ENCODE results near the gene RNASE8. TPM values are rescaled to one million over a fixed set of nuclear protein-coding genes. Genes with fewer than 3 reads are reported as not detected.

Gene RNASE8
- total and polyA plus RNA-seq, 2 of the 8 experiments (the other 6 are each of a cell fraction or from before 2014, with no cell fraction given) = not detected

- peak overlapping the region; percentile 83 to 90 for H3K4me2 ChIP-seq (ENCODE audit: insufficient read depth in 1 of 2, low read depth in 2 of 2, low read length in 2 of 2)
- DNase-seq (ENCODE audit: low read depth in 1 of 2, low spot score in 2 of 2) (no peak), FAIRE-seq (no peak)
- no peak for TF ChIP-seq CREB1 (IDR thresholded peaks at IDR 0.05)
- TF ChIP-seq NANOG (IDR thresholded peaks at IDR 0.05; ENCODE audit: insufficient read depth, low read depth, low read length, poor library complexity, severe bottlenecking) = peak; percentile 24
- TF ChIP-seq HDAC2 (IDR thresholded peaks at IDR 0.05; ENCODE audit: borderline replicate concordance in 1 of 2, low read depth in 2 of 2, low read length in 2 of 2) = no peak
- no peak for TF ChIP-seq SP4 (IDR thresholded peaks at IDR 0.05; ENCODE audit: low read length)
- TF ChIP-seq ATF3 (IDR thresholded peaks at IDR 0.05; ENCODE audit: insufficient read depth, low read depth, low read length) = 0 out of 2 replicates have a peak, but pooled peaks have one; percentile 64
- TF ChIP-seq SIX5 (IDR thresholded peaks at IDR 0.05; ENCODE audit: low read depth, low read length) = peak; percentile 66
- 0 out of 4 replicates have a peak, but pooled peaks of 1 of the 2 experiments have one; percentile 50 for TF ChIP-seq SIN3A (conservative IDR thresholded peaks at IDR 0.05 in 1 of 2, IDR thresholded peaks at IDR 0.05 in 1 of 2; ENCODE audit: low read depth in 1 of 2, low read length in 2 of 2)
- TF ChIP-seq USF2 (IDR thresholded peaks at IDR 0.05; ENCODE audit: low read length) = peak; percentile 30; the same call in 1 of the 2 replicates
- H2BK120ac ChIP-seq (replicated peaks; ENCODE audit: low read depth, low read length) = peak overlapping the region; percentile 12
- no peaks in the 10 kb centered on the region for H3K27me3 ChIP-seq (replicated peaks in 1 of 4; ENCODE audit: control insufficient read depth in 3 of 4, extremely low read depth in 1 of 4, insufficient read depth in 3 of 4, low read length in 3 of 4)
- peak overlapping the region; percentile 2 for H2BK12ac ChIP-seq (ENCODE audit: low read depth, low read length)
- no peaks in the 10 kb centered on the region for H3K9me3 ChIP-seq (ENCODE audit: insufficient read depth in 2 of 2, low read depth in 1 of 2, low read length in 1 of 2)
- H3K4me3 ChIP-seq (ENCODE audit: extremely low read depth in 1 of 4, insufficient read depth in 2 of 4, low read depth in 3 of 4, low read length in 4 of 4) = peak overlapping the region; percentile 59 to 83 (median 80)
- no peaks in the 10 kb centered on the region for H3K36me3 ChIP-seq (ENCODE audit: control insufficient read depth in 2 of 4, insufficient read depth in 4 of 4, low read length in 3 of 4)
- peak overlapping the region; percentile 76; the same call in 1 of the 2 replicates for H2BK15ac ChIP-seq (ENCODE audit: low read length)
- peak overlapping the region; percentile 80 for H3K18ac ChIP-seq (ENCODE audit: extremely low read depth, low read length)
- H3K4ac ChIP-seq (replicated peaks; ENCODE audit: insufficient read length, low read depth, low read length) = no peak overlapping the region
- H4K5ac ChIP-seq (ENCODE audit: insufficient read length, low read depth, low read length) = peak overlapping the region; percentile 37
- whole genome bisulfite sequencing, 2 experiments (ENCODE audit: extremely low coverage in 1 of 2, insufficient coverage in 1 of 2, insufficient read length in 1 of 2, insufficient replicate concordance in 2 of 2, low coverage in 1 of 2, low lambda C conversion rate in 2 of 2, missing lambda C conversion rate in 1 of 2) = 9% methylated on average over 9 of the region's 9 CpGs; no CpG with 5 or more reads in 1 of the 2 experiments
- H3K14ac ChIP-seq (ENCODE audit: insufficient read length) = no peak overlapping the region
- no peak overlapping the region for H2AFZ ChIP-seq (ENCODE audit: low read length)
- H4K20me1 ChIP-seq (replicated peaks in 1 of 2; ENCODE audit: control insufficient read depth in 1 of 2, insufficient read depth in 2 of 2, low read length in 2 of 2) = no peaks in the 10 kb centered on the region
- peak overlapping the region; percentile 68; the same call in 1 of the 2 replicates for H2BK20ac ChIP-seq (ENCODE audit: low read length)
- ChIA-PET POLR2A (ENCODE audit: partially characterized antibody) (interaction anchor here (0.8 to 7.2 kb wide), 11 partner anchors 9 to 102 kb away, joined by 3 to 121 read pairs (median 5); partner anchors contain the start of genes ARHGEF40 and NDRG2), CTCF (ENCODE audit: partially characterized antibody) (interaction anchor here (1.0 to 11.0 kb wide), 13 partner anchors 9 to 132 kb away, joined by 3 to 239 read pairs (median 27); partner anchors contain the start of gene ARHGEF40)
- H3K4me1 ChIP-seq (replicated peaks in 1 of 4; ENCODE audit: control insufficient read depth in 3 of 4, insufficient read depth in 4 of 4, low read length in 3 of 4) = peaks cover 2 to 25% (median 9%) of the 10 kb centered on the region in 4 experiments; a peak in 5 of 7 replicates
- peak overlapping the region; percentile 59 to 99 (median 97) for H3K9ac ChIP-seq (replicated peaks in 1 of 4; ENCODE audit: extremely low read depth in 1 of 4, low read depth in 3 of 4, low read length in 3 of 4)
- peaks cover 7% of the 10 kb centered on the region for H3K23me2 ChIP-seq (ENCODE audit: low read depth, low read length)
- peaks cover 0 to 32% of the 10 kb centered on the region in 2 experiments; a peak in 3 of 4 replicates for H3K79me2 ChIP-seq (ENCODE audit: control insufficient read depth in 1 of 2, insufficient read depth in 2 of 2, low read length in 2 of 2)
- H3K23ac ChIP-seq (ENCODE audit: insufficient read length) = no peak overlapping the region
- peak overlapping the region; percentile 8 for H2BK5ac ChIP-seq (ENCODE audit: low read depth, low read length)
- no peaks in the 10 kb centered on the region for H3K79me1 ChIP-seq (ENCODE audit: low read depth, low read length)
- H2AK5ac ChIP-seq (ENCODE audit: low read depth, low read length) = no peak overlapping the region
- H4K8ac ChIP-seq (ENCODE audit: extremely low read depth, insufficient read depth, low read length) = no peak overlapping the region
- H3K56ac ChIP-seq (replicated peaks; ENCODE audit: insufficient read length, low read depth, low read length) = no peak overlapping the region
- H3K27ac ChIP-seq (ENCODE audit: low read depth, low read length) = peak overlapping the region; percentile 99
- no peak overlapping the region for H4K91ac ChIP-seq (replicated peaks; ENCODE audit: insufficient read length, low read length)
Measured at GRCh38 chr14:21103411-21103709, 45.7 kb downstream of the RNASE8 start.
